SKM-1 treated with dmso at 0.1 percent for 144 hours (cell line): ENCODE measurements around the gene FHIT.

Source experiments
- DNase-seq: peaks from one replicate; lab custom pipeline; 2025; ENCODE audit not compliant: unreplicated experiment; lab: John Stamatoyannopoulos, UW

The FHIT gene

DNA sequence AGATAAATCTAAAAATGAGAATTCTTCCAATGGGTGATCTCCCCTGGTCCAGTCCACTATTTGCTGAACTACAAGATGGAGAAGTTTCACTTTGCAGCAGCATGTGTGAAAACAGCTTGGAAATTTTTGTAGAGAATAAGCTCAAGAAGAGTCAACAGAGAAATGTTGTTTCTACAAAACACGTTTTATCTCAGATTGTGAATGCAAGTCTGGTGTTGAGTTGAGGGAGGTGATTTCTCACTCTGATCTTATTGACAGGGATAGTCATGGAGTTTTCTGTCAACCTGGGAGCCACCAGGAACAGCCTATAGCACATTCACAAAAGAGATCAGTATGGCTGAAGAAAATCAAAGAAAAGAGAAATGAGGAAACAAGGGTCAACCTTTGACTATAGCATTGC, 1220.3 kb downstream of the FHIT start:
- no peak for DNase-seq

DNA sequence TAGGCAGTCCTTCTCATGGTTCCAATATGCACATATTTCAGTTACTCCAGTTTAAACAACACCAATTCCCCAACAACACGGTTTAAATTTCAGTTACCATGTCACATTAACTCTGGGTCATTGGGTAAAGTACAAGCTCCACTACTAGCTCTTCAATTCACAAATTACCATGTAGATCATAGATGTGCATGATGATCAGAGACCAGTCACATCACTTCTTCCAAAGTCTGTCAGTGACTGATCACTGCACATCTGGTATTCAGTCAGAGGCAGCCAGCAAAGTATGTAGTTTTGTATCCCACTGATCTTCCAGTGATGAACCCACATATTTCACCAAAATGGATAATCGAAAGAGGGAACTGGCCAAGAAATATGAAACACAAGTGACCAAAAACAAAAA, 1223.0 kb downstream of the FHIT start:
- DNase-seq: no peak

DNA sequence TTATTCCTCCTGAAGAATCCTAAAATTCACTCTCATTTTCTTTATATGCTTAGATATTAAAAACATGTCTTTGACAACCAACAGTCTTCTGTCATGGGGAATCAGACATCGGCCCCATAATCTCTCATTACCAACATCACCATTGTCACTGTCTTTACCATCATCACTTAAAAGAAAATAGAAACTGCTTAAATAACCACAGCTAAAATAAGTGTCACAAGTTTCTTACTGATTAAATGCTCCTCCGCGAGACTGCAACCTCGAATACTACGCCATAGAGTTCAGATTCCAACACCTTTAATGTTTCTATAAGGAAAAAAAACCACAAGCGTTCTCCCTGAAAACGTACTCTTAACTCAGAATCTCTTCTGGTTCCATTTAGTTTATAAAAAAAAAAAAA, 1223.9 kb downstream of the FHIT start:
- no peak for DNase-seq

DNA sequence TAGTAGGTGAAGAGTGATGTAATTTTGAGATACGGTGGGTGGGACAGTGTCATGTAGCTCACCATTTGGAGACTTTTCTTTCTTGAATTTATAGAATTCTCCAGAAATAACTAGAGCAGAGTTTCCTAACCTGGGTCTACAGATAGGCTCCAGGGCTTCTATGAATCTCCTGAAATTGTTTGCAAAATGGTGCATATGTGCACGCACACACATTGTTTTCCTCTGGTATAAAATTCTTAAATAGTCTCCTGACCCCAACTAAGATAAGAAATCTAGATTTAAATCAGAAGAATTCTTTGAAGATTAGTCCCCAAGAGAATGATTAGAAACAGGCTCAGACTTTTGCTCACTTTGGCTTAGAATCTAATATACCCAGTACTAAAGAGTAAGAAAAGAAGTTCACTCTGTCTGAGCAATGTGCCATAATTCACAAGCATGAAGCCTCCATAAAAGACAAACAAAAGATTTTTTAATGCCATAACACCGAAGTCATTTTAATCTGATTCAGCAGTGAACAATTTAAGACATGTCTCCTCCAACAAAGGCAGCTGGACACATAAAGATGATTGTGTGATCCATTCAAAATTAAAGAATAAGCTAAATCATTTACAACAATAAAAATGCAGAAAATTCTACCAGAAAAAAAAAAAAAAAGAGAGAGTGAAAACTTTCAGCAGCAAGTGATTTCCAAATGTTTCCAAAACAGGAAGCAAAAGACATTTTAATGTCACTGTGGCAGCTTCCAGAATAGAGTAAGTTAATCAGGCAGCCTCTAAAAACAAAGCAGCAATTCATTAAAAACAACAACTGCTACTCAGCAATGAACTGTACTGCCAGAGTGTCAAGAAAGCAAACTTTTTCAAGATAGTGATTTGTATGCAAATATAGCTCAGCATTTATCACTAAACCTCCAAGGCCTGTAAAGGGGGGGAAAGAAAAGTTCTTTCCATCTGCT, 1225.9 kb downstream of the FHIT start:
- DNase-seq: no peak

DNA sequence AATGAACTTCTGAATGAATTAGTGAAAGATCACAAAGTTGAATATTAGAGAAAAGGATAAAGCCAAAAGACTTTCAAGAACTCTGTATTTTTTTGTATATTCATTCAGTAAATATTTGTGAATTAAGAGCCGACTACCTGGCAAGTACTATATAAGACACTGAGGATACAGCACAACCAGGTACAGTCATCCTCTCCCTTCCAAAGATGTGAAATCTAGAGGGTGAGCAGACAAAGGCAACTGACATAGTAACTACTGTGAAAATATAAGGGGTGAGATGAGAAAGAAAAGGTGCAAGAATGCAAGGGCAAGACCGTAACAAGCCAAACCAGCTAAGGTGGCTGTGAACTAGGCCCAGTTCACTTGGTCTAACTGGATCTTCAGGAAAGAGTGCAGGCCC, 1226.9 kb downstream of the FHIT start:
- DNase-seq: no peak

DNA sequence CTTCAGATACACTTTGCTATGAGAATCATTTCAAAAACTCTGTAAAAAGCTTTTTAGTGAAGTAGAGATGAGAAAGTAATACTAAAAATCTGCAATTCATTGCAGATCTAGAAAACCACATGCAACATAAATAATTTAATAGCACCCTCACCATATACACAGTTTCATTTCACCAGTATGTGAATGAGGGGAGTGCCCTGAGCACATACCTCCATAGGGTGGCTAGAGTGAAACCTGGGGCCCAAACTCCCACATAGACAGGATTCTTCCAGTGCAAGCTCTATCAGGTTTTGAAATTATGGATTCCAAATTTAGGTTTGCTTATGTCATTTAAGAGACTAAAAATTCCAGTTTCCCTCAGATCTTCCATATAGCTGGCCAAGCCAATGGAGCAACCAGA, 1228.1 kb downstream of the FHIT start:
- DNase-seq: no peak

DNA sequence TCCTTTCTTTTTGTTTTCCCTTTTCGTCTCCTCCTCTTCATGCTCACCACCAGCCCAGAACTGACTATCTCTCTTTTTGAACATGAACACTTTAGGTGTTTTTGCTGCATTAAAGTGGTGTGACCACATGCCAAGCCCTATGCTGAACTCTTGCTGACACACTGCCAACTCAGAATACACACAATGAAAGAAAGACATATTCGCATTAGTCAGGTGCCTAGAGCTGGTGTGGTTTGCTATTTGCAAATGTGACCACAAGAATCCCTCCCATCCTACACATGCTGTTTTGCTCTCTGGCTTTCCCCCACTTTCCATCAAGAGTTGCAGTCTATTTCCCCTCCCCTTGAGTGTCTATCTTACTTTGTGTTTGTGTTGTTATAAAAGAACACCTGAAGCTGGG, 1233.6 kb downstream of the FHIT start:
- DNase-seq: no peak

DNA sequence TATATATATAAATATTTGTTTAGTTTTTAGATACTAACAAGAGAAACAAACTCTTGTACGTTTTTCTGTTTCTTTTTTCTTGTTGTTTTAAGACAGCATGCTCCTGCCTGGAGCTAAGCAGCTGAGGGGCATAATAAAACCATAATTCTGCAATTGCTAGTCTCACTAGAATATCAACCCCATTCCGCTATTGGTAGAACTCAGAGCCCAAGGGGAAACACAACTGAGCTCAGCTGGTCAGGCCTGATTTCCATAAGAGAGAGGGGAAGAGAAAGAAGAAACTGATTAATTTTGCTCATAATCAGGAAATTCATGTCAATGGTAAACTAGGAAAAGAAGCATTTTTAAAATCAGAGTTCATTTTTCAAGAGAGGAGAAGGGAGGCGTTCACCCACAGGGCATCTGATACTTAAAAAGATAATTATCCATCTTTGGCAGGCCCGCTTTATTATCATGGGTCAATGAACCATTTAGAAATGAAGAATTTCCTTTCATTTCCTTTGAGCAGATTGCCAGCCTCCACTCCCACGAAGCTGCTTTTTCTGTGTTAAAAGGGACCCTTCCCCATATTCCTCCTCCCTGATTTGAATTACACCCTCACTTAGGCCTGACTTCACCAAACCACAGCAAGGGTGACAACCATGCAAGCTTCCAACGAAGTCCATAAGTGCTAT, 1236.1 kb downstream of the FHIT start:
- DNase-seq: no peak

DNA sequence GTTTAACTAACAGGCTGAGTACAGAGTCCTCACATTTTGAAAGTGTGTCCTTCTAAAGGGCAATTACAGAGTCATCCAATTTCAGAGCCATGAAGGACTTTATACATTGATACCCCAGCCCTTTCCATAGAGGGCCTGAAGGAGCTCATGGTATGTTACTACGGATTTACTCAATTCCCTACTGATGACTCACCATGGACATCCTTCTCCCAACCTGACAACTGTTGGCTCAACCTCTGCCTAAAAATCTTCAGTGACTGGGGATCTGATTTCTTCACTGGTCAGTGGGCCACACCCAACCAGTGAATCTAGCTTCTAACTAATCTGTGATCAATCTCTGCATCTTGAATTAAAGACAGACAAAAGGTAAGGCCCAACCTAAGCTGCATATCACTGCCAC, 1238.0 kb downstream of the FHIT start:
- no peak for DNase-seq

DNA sequence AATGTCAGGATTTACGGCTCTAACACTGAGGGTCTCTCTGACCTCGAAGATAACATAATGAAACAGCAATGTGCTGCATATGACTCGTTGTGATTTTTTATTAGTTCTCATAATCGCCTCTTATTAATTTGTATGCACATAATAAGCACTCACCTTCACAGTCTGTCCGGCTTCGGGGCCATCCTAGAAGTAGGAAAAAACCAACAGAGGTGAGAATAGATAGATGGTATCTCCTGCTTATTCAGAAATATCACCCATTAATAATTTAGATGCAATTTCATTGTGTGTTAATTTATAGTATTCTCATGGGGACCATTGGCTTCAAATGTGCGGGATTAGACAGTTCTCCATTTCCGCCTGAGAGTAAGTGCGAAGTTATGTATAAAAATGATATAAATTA, 1240.0 kb downstream of the FHIT start:
- no peak for DNase-seq

DNA sequence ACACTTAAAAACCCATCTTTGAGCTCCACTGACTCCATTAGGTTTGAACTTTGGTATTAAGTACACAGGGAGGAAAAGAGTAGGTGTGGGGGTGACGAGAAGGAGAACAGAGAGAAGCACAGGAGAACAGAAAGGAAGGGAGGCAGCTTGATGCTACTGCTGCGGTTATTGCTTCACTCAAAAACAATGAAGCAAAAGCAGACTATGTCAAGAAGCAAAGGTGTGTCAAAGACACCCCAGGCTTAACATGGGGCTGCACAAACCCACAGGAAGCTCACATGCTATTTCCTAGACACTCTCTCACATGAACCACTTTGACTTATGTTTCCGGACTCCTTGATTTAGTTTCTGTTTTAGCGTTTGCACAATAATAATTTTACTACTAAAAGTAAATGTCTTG, 1240.5 kb downstream of the FHIT start:
- no peak for DNase-seq

DNA sequence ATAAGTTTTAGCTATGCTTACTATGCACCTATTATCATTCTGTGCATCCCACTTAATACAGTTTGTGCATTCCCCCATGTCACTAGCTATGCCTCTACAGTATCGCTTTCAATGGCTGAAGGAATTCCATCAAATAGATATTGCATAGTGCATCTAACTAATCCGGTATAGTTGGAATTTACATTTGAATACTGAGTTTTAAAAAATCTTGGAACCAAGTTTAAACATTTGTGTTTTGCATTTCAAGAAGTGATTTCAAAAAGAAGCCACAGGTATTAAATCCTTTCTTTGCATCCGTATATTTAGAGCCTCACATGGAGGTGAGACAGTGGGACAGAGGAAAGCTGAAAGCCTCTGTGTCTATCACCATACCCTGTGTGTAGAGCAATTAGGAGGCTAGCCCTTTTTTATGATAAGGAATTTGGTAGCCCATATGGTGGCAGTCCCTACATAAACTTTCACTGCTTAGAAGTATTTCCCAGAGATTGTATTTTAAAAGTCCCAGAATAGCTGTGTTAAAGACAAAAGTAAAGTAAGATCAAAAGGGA, 1241.2 kb downstream of the FHIT start:
- no peak for DNase-seq

DNA sequence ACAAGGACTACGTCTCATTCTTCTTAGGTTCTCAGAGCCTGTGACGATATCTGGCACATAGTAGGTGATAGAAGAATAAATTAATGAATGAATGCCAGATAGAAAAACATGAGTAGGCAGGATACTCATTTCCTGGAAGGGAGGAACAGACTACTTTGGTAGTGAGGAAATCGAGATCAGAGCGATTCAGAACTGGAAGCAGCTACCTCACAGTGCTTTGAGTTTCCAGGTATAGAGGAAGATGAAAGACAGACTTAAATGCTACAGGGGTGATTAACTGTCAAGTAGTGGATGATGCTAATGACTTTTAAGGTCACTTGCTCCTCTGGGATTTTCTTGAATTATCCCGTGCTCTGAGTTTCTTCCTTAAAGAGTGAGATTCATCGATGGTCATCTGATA, 1249.9 kb downstream of the FHIT start:
- DNase-seq: no peak

DNA sequence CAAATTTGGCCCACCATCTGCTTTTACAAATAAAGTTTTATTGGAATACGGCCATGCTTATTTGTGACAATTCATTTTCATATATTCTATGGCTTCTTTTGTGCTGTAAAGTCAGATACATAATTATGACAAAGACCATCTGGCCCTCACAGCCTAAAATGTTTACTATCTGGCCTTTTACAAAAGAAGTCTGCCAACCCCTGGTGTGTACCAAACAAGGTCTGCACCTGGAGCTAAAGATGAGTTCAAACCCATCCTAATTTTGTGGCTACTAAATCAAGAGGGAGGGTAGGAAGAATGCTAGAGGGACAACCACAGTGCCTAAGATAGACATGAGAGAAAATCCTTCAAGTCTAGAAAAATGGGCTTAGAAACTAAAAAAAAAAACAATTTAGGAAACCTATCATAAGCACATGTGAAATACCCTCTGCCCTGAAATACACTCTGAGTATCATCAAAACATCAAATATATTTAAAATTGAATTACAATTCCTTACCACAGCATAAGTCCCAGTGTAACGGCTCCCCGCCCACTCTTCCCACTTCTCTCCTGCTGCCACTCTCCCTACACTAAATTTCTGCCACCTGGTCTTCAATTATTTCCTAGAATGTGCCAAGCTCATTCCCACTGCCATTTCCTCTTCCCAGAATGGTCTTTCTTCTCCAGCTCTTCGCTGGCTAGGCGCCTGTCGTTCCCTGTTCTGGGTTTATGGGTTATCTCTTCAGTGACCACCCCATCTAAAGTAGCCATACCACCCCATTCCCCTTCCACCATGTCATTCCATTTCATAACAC, 1250.7 kb downstream of the FHIT start:
- no peak for DNase-seq

DNA sequence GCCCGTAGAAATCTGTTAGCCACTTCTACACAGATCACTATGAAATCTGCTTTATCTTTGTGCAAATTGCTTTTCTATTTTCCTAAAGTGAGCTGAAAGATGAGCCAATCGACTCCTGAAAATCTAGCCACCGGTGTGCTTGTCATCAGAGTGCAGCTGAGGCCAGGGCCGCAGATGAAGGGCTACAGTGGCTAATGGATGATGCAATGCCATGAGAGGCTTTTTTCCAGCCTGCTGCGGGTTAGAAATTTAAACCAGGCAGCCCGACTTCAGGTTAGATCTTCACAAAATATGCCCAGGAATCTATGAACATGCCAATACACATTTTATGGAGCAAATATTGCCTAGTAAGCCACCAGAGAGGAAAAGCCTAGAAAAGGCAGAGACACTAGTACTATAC, 1253.2 kb downstream of the FHIT start:
- no peak for DNase-seq

DNA sequence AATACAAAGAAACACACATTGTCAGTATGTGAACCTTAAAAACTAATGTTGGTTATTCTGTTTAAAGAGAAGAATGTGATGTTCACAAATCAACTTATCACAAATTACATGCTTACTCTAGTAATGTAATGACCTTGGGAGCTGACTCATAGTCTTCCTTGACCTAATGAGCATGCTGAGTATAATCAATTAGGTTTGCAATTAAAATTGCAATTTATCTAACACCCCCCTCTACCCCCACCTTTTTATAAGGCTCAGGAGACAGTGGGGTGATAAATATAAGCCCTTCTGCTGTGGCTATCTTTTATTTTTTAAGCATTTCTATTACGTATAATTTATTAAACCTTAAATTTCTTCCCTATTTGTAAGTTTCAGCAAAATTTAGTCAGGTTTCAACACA, 1253.7 kb downstream of the FHIT start:
- DNase-seq: no peak

DNA sequence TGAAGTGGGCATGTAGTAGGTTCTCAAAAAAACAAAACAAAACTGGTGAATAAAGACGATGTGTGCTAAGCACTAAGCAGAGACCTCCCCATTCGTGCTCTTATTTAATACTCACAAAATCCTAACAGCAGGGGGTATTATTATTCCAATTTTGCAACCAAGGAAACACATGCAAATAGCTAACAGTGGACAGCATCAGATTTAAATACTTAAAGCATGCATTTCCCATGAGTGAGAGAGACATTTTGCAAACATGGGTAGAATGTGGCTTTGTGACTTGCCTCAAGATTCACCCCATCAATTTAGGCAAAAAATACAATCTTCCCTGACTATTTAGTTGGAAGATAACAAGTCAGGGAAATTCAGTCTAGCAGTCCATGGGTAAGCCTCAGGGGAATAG, 1255.2 kb downstream of the FHIT start:
- no peak for DNase-seq

DNA sequence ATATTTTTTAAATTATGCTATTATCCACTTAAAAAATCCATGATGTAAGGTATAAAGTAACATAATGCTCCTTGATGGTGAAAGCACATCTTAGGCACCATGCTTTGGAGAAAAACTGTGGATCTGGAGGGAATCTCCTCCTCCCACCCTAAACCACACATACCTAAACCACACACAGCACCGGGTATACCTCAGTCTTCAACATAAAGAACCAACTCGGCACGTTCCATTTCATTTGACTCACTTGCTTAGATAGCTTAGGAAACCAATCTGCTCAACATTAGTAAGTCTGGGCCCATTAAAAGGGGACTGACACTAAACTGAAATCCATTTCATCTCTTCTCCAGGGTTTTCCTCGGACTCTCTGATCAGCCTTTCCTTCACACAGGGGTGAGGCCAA, 1255.7 kb downstream of the FHIT start:
- DNase-seq: no peak

DNA sequence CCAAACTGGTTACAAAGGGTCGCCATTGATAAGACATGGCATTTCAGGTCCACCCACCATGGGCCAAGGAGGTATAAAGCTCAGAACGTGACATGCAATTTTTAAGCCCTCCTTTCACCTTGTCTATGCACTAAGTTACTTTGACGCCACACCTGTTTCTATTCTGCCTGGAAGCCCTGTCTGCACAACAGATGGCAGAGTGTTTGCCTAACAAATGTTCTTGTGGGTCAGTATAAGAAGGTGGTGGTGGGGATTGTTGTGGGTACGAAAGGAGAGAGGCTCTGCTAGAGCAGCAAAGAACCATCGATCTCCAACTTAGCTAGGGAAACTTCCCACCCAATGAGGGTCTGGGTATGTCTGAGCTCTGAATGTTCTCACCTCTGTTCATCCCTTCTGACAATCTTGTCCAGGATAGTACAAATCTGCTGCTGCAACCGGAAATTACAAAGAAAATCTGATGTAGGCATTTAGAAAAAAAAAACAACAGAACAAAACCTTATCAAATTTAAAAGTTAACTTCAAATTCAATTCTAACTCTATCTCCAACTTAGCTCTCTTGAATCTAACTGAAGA, 1256.4 kb downstream of the FHIT start:
- DNase-seq: no peak

DNA sequence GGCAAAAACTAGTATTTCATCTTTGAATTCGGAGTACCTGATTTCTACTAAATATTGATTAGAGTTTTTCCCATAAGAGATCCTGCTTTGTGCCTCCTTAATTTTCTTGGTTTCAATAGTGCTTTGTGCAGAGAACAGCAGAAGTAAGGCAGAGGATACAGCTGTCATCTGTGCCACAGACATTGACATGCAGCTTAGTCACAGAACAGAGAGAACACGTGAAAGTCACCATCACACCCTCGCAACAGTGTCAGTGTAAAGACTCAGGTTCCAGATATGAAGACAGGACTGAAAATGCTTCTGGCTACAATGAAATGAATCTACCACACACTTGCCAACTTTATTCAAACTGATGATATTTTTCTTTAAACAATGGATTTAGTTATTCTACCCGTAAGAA, 1258.7 kb downstream of the FHIT start:
- DNase-seq: no peak

DNA sequence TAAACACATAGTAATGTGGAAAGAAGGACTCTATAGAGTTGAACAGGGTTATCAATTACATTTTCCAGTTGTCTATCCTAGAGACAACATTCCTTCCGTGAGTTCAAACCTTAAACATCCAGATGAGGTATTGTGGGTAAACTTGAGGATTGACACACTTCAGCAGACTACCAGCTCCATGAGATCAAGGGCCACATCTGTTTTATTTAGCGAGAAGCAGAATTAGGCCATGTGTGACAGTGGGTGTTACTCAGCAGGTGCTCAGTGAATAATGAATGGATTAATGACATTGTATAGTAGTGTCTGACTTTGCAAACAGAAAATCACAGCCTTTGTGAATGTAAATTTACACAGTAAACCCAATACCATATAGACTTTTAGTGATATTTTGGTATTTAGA, 1260.3 kb downstream of the FHIT start:
- DNase-seq: no peak
